ENCODE measurements around the gene KCNJ3.
A peak's percentile ranks its signal among the peaks of the same experiment; 100 is the strongest.

KCNJ3 gene

GRCh38 chr2:154886316-154886715 lies 187.8 kb downstream of the KCNJ3 start:
- no peak overlapping the region for H3K27ac ChIP-seq (ENCODE audit: extremely low read depth, low read depth, low read length)
- H3K36me3 ChIP-seq (ENCODE audit: control insufficient read depth in 2 of 2, insufficient read depth in 1 of 2, low read length in 2 of 2) = no peaks in the 10 kb centered on the region
- CTCF ChIA-PET = no interaction called here
- no peak for TF ChIP-seq ZNF19 (tag by site-specific recombination; IDR thresholded peaks at IDR 0.05; ENCODE audit: low read depth)
- TF ChIP-seq ZNF514 (tag by site-specific recombination; IDR thresholded peaks at IDR 0.05) = no peak
- no peak for TF ChIP-seq ZSCAN16 (tag by site-specific recombination; IDR thresholded peaks at IDR 0.05)
- TF ChIP-seq ZFP3 (tag by site-specific recombination; IDR thresholded peaks at IDR 0.05; ENCODE audit: low read depth) = no peak
- no peaks in the 10 kb centered on the region for H3K9me3 ChIP-seq (ENCODE audit: control insufficient read depth, insufficient read depth, low read depth, low read length)
- no peaks in the 10 kb centered on the region for H3K4me1 ChIP-seq (ENCODE audit: control insufficient read depth, insufficient read depth, low read length)
- no peak overlapping the region for H3K4me3 ChIP-seq (ENCODE audit: low read depth, low read length)
- POLR2A ChIA-PET = no interaction called here

- Histone ChIP-seq H3K27ac (ENCODE audit: extremely low read depth, low read depth, low read length) (no peak overlapping the region), H3K36me3 (ENCODE audit: control insufficient read depth in 2 of 2, insufficient read depth in 1 of 2, low read length in 2 of 2) (no peaks in the 10 kb centered on the region), H3K9me3 (ENCODE audit: control insufficient read depth, insufficient read depth, low read depth, low read length) (no peaks in the 10 kb centered on the region), H3K4me1 (ENCODE audit: control insufficient read depth, insufficient read depth, low read length) (no peaks in the 10 kb centered on the region), H3K4me3 (ENCODE audit: low read depth, low read length) (no peak overlapping the region)
- ChIA-PET CTCF (no interaction called here), POLR2A (no interaction called here)
- no peak for TF ChIP-seq ZSCAN18 (tag by site-specific recombination; IDR thresholded peaks at IDR 0.05)
- no peak for TF ChIP-seq ZNF548 (tag by site-specific recombination; IDR thresholded peaks at IDR 0.05)
- TF ChIP-seq ZFP37 (tag by site-specific recombination; IDR thresholded peaks at IDR 0.05) = no peak
- TF ChIP-seq ZNF138 (tag by site-specific recombination; IDR thresholded peaks at IDR 0.05; ENCODE audit: borderline replicate concordance) = no peak
- no peak for TF ChIP-seq KLF17 (tag by site-specific recombination; IDR thresholded peaks at IDR 0.05)
- no peak for TF ChIP-seq ZNF843 (tag by site-specific recombination; IDR thresholded peaks at IDR 0.05)
- TF ChIP-seq ZNF48 (tag by site-specific recombination; IDR thresholded peaks at IDR 0.05) = no peak
- TF ChIP-seq ZNF121 (tag by site-specific recombination; IDR thresholded peaks at IDR 0.05) = no peak
- TF ChIP-seq GLI2 (tag by site-specific recombination; IDR thresholded peaks at IDR 0.05; ENCODE audit: borderline replicate concordance, low read depth) = no peak
Observed at GRCh38 chr2:154898269-154898668, 199.8 kb downstream of the KCNJ3 start.

- Histone ChIP-seq H3K4me1 (ENCODE audit: control insufficient read depth, insufficient read depth, low read length) (no peaks in the 10 kb centered on the region), H3K9me3 (ENCODE audit: control insufficient read depth, insufficient read depth, low read depth, low read length) (no peaks in the 10 kb centered on the region), H3K27ac (ENCODE audit: extremely low read depth, low read depth, low read length) (no peak overlapping the region), H3K36me3 (ENCODE audit: control insufficient read depth in 2 of 2, insufficient read depth in 1 of 2, low read length in 2 of 2) (no peaks in the 10 kb centered on the region), H3K4me3 (ENCODE audit: low read depth, low read length) (no peak overlapping the region)
- ChIA-PET POLR2A (no interaction called here), CTCF (no interaction called here)
- TF ChIP-seq ZNF148 (tag by site-specific recombination; IDR thresholded peaks at IDR 0.05; ENCODE audit: borderline replicate concordance) (no peak), TCF7L2 (IDR thresholded peaks at IDR 0.05; ENCODE audit: borderline replicate concordance, low read depth, low read length) (peak; percentile 97)
Observed at GRCh38 chr2:154901063-154901462, 202.6 kb downstream of the KCNJ3 start.

Data from HEK293 (cell line).